GM19468 (cell line): ENCODE results near the gene PAQR8.
"Not testable (repeated sequence)": the region's sequence is repeated elsewhere in the genome, so short reads cannot be mapped to it uniquely, and the experiment has no call there.

Source experiments
- ATAC-seq: cut with Tn5 transposase; IDR thresholded peaks from one replicate; pipeline ENCODE4 v1.9.1; 2021; ENCODE audit warnings: mild to moderate bottlenecking, moderate library complexity, moderate number of reproducible peaks; ENCODE audit not compliant: unreplicated experiment; ENCODE audit errors: extremely low read depth

The PAQR8 gene

DNA sequence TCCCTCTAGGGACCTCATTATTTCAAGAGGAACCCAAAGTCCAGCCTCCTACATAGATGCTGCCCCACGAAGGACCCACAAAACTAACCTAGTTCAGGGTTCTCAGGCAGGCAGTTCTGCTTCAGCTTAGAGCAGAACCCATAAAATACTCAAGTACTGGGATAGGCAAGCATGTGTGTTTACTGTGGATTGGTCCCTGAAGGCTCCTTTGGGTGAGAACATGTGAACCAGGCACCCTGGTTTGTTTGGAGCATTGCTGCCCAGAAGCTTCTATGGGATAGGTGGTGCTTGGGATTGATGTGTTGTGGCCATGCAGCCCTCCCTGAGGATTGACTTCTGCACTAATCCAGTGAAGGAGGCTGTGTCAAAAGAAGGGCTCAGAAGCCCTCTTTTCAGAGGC, 43.3 kb downstream of the PAQR8 start:
- no peak for ATAC-seq

DNA sequence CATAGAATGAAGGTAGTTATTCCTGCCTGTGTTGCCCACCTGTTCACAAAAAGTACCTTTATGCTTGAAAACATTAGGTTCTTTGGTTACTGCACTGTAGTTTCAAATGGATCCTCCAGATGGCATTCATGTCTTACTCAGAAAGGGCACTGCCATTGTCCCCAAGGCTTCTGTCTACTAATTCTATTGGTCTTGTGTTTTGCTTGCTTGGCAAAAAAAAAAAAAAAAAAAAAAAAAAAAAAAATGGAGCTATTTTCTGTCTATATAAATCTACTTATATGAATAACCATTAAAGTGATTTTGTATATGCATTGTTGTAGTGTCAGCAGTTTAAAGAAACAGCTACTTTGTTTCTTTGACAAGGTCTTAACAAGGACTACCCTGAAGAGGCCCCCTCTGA, 45.5 kb downstream of the PAQR8 start:
- no peak for ATAC-seq

DNA sequence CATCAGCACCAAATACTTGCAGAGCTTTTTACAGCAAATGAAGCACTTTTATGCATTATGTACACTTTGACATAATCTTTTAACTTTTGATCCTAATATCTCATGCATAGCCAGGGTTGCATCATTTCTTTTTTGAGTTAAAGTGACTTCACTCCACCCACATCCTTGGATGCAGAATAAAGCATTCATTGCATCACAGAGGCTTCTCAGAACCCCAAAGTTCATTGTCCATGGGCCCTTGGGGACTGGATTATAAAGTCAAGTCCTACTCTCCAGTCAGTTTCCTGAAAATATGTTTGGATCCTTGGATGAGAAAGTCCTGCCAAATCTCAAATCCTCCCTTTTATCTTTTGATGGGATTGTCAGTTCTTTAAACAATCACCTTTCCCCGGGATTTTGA, 47.5 kb downstream of the PAQR8 start:
- ATAC-seq: no peak

DNA sequence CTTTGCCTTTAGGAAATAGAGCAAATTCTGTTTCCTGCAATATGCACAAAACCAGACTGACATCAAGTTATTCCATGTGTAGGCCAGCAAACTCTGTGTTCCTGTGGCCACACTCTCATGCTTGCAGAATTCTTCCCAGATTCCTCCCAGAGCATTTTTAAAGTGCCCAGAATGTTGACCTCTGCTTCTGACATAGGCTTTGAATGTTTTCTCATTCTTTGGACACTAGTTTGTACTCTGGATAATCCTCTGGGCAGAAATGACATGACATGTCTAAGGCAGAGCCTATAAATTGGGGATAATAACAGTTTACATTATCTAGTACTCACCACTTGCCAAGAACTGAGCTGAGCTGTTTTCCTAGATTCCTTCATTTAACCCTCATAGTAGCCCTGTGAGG, 49.0 kb downstream of the PAQR8 start:
- no peak for ATAC-seq

DNA sequence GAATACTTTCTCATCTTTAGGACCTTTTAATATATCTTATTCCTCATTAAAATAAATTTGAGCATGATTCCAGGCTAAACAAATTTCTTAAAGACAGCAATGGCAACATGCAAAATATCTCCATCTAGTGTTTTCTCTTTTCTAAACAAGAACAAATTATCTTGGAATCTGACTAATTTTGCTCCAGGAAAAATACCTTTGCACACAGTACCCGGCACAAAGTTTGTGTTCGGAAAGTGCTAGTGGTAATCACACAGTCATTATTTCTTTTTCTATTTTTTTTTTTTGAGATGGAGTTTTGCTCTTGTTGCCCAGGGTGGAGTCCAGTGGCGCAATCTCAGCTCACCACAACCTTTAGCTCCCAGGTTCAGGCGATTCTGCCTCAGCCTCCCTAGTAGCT, 50.0 kb downstream of the PAQR8 start:
- no peak for ATAC-seq

DNA sequence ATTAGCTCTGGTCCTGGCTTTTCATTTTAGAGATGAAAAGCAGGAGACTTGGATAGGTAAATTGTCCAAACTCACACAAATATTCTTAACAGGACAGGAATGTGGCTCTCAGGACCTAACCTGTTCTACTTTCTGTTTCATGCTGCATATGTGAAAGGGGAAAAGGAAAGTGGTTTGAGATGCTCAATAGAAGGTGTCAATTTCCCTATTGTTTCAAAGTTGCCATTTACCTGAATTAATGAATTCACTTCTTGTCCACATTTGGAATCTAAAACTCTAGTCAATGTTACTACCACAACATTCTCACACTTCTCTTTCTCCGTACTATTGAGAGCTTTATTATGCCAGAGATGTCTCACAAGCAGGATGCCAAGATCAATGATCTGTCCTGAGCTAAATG, 53.4 kb downstream of the PAQR8 start:
- no peak for ATAC-seq

DNA sequence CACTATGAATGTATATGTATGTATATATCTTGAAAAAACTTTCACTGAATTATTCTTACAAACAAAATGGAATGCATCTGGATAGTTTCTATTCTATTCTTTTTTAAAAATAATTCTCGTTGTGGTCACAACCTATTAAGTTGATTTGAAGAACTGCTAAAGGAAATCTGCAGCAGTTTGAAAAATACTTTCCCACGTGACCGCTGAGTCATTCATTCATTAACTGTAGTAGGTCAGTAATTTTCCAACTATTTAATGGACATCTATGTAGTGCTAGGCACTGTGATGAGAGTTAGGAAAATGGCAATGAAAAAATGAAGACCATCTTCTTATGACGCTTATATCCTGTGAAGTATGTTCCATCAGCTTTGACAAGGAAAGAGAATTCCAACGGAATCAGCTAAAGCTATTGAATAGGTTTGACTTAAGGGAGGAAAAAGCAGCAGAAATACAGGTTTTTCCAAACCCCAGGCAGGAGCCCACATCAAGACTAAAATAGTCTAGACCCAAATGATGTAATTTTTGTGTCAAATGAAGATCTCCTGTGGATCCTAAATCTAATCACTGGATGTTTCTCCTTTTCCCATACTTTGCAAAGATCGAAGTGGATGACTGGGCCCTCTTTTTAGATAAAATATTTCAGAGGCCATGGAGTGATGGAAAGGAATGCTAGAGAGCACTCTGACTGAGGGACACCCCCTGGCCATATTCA, 54.1 kb downstream of the PAQR8 start:
- no peak for ATAC-seq

DNA sequence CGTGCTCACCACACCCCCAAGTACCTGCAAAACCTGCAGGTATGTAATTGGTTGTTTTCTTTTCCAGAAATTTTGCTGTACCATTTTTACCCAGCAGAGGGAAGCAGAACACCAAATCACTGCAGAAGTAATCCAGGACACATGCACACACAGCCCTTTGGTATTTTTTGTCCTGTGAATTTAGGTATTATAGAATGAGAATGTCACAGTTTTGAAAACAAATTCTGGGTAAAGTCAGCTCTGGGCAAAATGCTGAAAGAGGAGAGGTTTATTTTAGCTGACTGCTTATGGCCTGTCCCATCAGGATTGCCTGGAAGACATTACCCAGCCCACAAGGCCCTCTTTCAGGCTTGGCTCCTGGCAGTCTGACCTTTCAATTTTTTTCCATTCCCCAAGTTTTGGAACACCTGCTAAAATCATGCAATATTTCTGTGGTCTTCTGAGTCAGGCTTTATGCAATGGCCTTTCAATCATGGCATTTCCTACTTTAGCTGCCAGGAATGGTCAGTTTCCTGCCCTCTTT, 54.7 kb downstream of the PAQR8 start:
- ATAC-seq: no peak

DNA sequence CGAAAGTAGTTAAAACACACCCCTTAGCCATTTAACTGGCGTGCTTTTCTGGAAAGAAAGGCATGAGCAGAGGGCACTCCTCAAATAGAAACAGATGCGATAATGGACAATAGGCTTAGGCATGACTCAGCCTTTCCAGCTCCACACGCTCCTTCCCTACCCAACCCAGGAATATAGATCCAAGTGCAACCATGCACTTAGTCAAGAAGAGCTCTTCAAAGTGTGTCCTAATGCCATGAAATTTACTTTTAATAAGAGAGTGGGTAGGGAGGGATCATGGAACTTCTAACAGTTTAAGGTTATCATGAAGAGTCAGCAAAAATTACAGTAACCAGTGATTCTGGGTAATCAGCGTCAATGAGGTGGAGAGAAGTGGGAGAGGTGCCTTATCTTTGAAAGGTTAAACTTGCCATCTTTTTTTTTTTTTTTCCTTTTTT, 55.7 kb downstream of the PAQR8 start:
- no peak for ATAC-seq

DNA sequence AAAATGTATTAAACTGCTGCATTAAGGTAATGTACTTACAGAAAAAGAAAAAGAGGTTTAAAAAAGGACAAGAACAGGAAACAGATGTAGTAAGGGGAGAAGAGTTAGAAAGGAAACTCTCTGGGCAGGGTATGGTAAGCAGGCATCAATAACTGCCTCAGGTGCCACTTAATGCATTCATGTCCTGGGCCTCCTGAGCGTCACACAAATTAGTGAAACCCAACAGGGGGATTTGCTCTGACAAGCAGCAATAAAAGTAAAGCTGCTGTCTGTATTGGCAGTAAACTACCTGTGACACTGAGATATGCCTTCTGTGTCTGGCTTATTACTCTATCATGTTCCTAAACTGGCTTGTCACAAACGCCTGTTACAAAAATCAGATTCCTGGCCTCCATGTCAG, 56.7 kb downstream of the PAQR8 start:
- no peak for ATAC-seq

DNA sequence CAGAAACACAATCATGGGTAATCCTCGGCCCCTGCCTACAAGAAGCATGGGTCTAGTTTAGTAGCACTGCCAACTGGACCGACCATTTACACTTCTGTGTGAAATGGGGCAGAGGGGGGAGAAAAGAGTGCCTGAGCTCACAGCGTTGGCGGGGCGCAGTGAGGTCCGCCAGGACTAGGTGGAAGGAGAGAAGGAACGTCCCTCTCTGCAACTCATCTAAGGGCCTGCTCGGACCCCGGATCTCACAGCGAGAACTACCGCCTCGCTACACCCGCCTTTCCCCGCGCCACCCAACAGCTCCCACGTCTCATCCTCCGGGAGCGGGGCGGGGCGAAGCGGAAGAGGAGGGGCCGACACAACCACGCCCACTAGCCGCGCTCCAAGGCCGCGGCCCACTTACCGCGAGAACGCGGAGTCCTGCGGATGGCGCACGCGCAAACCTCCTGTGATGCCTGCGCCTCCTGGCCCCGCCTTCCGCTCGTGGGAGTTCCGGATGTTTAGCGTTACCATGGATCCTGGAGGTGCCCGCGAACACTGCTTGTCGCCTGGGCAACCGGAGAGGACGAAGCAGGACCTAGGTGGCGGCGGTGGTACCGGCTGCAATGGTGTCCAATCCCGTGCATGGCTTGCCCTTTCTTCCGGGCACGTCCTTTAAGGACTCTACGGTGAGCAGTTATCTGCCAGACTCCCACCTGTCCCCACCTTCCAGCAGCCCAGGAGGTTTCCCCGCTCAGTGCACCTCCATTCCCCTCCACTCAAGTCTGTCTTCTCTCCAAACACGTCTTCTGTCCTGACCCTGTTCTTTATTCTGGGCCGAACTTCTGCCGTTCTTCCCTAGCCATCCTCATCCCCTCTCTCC, 58.1 kb downstream of the PAQR8 start, which contains the start of gene EFHC1:
EFHC1 (plus strand) TSS at position 534 of the 859 bp plus-strand sequence; CDS start at position 603, 69 bp downstream.
- peak; percentile 98 for ATAC-seq

DNA sequence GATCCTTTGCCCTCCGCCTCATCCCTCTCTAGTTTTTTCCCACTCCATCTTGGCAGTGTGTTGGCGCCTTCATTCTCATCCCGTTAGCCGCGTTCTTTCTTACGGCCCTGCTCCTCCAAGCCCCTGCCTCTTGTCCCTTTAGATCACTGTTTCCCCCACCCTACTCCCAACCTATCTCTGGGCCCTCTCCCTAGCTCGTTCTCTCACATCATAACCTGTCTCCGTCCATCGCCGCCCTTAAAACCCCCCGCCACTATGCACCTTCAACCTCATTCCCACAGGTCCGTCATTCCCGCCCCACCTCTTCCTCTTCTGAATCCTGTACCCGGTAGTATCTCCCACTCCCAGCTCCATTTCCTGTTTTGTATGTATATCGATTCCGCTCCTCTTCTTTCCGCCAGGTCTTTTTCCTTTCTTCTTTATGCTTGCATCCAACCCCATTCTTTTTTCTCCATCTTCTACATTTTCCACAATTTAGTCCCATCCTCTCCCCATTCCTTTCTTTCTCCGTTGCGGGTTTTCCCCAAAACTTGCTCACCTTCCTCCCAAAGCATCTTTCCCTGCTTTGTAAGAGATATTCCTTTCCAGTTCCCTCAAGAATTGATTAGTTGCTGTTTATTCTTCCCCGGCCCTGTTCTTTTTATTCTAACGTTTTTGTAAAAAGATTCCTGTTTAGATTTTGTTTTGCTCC, 58.9 kb downstream of the PAQR8 start:
- ATAC-seq: no peak

DNA sequence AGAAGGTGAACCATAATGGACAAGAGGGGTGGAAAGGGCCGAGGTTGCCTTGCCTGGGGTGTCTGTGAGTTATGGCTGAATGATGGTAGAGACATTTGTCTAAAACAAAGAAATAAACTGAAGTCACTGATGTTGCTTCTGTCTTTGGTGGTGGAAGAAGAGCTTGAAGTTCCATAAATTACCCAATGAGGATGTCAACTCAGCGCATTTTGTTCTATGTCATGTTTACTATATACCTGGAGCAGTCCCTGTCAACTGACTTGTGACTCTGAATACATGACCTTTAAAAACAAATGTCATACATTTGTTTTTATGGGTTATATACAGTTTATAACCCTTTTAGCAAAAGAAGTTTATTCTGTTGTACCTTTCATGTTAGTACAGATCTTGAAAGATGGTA, 60.2 kb downstream of the PAQR8 start:
- no peak for ATAC-seq

DNA sequence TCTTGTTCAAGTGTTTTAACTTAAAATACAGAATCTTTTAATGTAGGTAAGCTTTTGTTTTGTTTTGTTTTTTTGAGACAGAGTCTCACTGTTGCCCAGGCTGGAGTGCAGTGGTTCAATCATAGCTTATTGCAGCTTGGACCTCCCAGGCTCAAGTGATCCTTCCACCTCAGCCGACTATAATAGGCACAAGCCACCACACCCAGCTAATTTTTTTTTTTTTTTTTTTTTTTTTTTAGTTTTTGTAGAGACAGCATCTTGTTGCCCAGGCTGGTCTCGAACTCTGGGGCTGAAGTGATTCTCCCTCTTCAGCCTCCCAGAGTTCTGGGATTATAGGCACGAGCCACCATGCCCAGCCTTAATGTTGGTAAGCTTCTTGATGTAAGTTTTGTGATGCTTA, 61.5 kb downstream of the PAQR8 start:
- ATAC-seq: no peak

DNA sequence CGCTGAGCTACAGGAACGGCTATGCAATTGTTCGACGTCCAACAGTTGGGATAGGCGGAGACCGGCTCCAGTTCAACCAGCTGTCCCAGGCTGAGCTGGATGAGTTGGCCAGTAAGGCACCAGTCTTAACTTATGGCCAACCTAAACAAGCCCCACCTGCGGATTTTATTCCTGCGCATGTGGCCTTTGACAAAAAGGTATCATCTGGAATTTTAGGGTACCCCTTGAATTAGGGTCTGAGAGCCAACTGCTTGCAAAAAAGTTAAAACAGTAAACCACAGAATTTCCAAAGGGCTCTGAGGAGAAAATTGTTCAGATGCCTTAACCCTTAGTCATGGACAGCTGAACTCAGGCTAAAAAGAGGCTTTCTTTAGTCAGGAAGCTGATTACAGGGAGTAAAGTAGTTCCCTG, 62.0 kb downstream of the PAQR8 start:
- no peak for ATAC-seq

DNA sequence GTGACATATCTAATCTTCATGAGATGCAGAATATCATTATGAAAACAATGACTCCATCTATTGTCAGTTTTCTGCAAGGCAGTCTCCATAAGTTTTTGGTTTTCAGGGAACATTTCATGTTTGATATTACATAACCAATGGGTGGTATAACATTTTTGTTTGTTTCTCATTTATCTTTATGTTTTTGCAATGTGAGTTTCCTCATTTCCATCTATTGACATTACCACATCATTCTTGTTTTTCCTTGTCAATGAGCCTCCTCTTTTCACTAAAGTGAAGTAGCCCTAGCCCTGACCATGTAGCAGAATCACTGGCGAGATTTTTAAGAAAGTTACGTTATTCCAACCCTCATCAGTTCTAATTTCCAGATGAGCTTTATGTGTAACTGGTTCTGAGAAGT, 62.6 kb downstream of the PAQR8 start:
- no peak for ATAC-seq

DNA sequence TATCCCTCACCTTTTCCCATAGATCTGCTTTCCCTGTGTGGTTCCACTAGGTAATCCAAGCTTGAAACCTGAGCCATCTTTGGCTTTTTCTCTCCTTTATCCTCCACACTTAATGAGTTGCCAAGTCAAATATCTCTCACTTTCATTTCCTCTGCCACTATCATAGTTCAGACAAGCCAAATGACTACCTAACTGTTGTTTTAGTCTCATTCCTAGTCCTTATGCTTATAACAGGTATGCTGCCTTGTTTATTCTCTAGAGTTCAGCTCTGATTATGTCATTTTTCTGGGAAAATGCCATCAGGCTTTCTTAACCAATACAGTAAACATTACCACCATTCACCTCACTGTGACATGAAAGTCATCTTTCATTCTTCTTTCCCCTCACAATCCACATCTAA, 64.7 kb downstream of the PAQR8 start:
- no peak for ATAC-seq

DNA sequence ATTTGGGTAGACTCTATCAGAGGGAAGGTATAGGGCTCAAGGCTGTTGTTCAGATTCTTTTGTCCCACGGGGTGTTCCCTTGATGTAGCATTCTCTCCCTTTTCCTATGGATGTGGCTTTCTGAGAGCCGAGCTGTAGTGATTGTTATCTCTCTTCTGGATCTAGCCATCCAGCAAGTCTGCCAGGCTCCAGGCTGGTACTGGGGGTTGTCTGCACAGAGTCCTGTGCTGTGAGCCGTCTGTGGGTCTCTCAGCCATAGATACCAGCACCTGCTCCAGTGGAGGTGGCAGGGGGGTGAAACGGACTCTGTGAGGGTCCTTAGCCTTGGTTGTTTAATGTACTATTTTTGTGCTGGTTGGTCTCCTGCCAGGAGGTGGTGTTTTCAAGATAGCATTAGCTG, 71.3 kb downstream of the PAQR8 start:
- not testable (repeated sequence) for ATAC-seq

DNA sequence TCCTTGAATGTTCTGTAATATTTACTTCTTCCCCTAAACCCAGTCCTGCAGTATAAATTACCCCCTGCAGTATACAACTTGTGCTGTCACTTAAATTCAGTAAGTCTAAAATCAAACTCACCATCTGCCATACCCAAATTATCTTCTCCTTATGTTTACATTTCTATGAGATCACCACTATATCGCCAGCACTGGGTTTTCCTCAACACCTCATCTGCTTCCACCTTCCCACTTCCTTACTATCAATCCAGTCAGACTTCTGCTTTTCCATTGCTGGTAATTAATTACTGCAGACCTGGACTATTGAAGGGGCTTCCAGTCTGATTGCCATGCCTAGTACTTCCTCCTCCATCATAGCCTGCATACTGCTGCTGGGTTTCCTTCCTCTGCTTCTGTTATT, 73.4 kb downstream of the PAQR8 start:
- ATAC-seq: no peak

DNA sequence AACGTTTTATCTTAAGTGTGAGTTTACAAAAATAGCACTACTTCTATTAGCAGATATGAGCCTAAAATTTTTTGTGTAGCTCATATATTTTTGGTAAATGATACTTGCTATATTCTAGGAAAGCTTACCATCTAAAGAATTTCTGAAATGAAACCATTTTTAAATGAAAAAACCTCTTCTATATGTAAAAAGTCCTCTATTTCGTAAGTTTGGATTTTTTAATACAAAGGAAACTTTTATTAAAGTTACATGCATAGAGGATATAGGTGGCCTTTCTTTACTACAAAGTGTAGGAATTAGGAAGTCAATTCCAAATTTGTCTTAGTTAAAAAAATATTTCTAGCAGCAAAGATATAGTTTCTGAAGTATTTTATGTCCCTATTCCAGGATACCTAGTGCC, 77.0 kb downstream of the PAQR8 start:
- ATAC-seq: no peak

DNA sequence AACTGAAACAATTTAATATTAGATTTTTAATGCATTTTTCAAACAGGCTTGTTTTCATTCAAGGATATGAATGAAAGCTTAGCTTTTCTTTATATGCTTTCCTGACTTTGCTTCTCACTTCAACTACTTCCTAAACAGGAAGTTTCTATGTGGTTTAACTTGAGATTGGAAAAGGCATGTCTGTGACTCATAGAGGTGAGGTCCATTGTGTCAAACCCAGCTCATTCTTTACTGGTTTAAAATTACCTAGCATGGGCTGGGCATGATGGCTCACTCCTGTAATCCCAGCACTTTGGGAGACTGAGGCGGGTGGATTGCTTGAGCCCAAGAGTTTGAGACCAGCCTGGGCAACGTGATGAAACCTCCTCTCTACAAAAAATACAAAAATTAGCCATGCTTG, 92.6 kb downstream of the PAQR8 start:
- ATAC-seq: no peak
